Panc1 (cell line): ENCODE measurements around the gene NCKAP5L. TPM values are rescaled to one million over a fixed set of nuclear protein-coding genes. Genes with fewer than 3 reads are reported as not detected.

Experiments
- ATAC-seq: fragments of 200-7000 bp; cut with Tn5 transposase; 2 replicates; pipeline ENCODE4 v1.9.1; 2020; ENCODE audit warnings: mild to moderate bottlenecking, moderate library complexity
- BruUV-seq: library from RNA; stranded (reverse); fragments of 400-500 nt; replicated peaks from 2 replicates; lab custom pipeline; 2021; lab: Mats Ljungman, UMichigan
- CTCF ChIA-PET: fragments of 300-600 bp; sonication (Branson Sonifier 250); formaldehyde crosslinking; loops from one replicate; lab custom pipeline; 2022; ENCODE audit warnings: antibody characterized with exemption; lab: Charles Lee
- POLR2A ChIA-PET: fragments of 300-600 bp; sonication (Branson Sonifier 250); formaldehyde crosslinking; loops from one replicate; lab custom pipeline; 2022; ENCODE audit warnings: antibody characterized with exemption; lab: Charles Lee
- DNase-seq: peaks from one replicate; pipeline ENCODE4 v3.0.0-alpha.2; 2010; ENCODE audit warnings: low read depth, low spot score
- H3K27ac ChIP-seq: 2 replicates; pipeline ENCODE4 v1.5.1; 2011; ENCODE audit warnings: mild to moderate bottlenecking, low read length, inconsistent platforms
- H3K27me3 ChIP-seq: fragments of 200-500 bp; sonication (Bioruptor generic); 2 replicates; pipeline ENCODE4 v1.6.0; 2014; ENCODE audit warnings: low read length, inconsistent platforms; ENCODE audit not compliant: control insufficient read depth, insufficient read depth
- H3K36me3 ChIP-seq: fragments of 200-500 bp; sonication (Bioruptor generic); 2 replicates; pipeline ENCODE4 v1.5.1; 2014; ENCODE audit warnings: inconsistent platforms, mild to moderate bottlenecking, low read length, moderate library complexity; ENCODE audit not compliant: control insufficient read depth, insufficient read depth
- H3K4me1 ChIP-seq: 2 replicates; pipeline ENCODE4 v1.5.1; 2011; ENCODE audit warnings: inconsistent platforms, mild to moderate bottlenecking, low read length, moderate library complexity; ENCODE audit not compliant: control insufficient read depth, insufficient read depth
- H3K4me3 ChIP-seq, 2 experiments: 2 replicates each; pipeline ENCODE4 v1.5.1; 2011 to 2012; ENCODE audit warnings: low read depth in 2 of 2, low read length in 2 of 2, mild to moderate bottlenecking in 2 of 2, inconsistent platforms in 1 of 2, moderate library complexity in 1 of 2
- H3K9me3 ChIP-seq: fragments of 200-500 bp; sonication (Bioruptor generic); 2 replicates; pipeline ENCODE4 v1.5.1; 2014; ENCODE audit warnings: low read depth, mild to moderate bottlenecking, inconsistent platforms, low read length, moderate library complexity; ENCODE audit not compliant: control insufficient read depth, insufficient read depth
- POLR2AphosphoS5 ChIP-seq: IDR thresholded peaks from 2 replicates; pipeline ENCODE4 v1.6.1; 2012; ENCODE audit warnings: mild to moderate bottlenecking, low read depth, low read length, moderate library complexity
- SIN3A ChIP-seq: IDR thresholded peaks from 2 replicates; pipeline ENCODE4 v1.6.1; 2012; ENCODE audit warnings: low read depth, mild to moderate bottlenecking, low read length, moderate library complexity, borderline replicate concordance; ENCODE audit not compliant: insufficient read depth
- TCF7L2 ChIP-seq: IDR thresholded peaks from 2 replicates; pipeline ENCODE4 v1.6.1; 2011; ENCODE audit warnings: mild to moderate bottlenecking, low read depth, low read length, inconsistent platforms
- in situ Hi-C: cut with HindIII; loops from 2 replicates; pipeline ENCODE4 v1.10.0; 2016; ENCODE audit warnings: low sequenced_read_pairs, low pct_unique_long_range_greater_than_20kb
- intact Hi-C: fragments of 100-400 bp; cut with micrococcal nuclease; formaldehyde crosslinking; loops from one replicate; pipeline ENCODE4 v1.10.0; 2022; ENCODE audit not compliant: unreplicated experiment
- total RNA-seq: library from RNA; stranded (reverse); gene quantifications from one replicate; pipeline ENCODE4 v1.2.1, GENCODE V29; 2021; ENCODE audit not compliant: unreplicated experiment
- TF ChIP-seq, protein P1 (sequence below): fragments of 450-650 bp; IDR thresholded peaks from 2 replicates; pipeline ENCODE4 v1.5.1; 2017; ENCODE audit warnings: mild to moderate bottlenecking
- TF ChIP-seq, protein P2 (sequence below), 2 experiments: IDR thresholded peaks; 2 replicates each; pipeline ENCODE4 v1.6.1; 2011 to 2012; ENCODE audit warnings: low read depth in 2 of 2, control low read depth in 1 of 2, low read length in 1 of 2, mild to moderate bottlenecking in 1 of 2, moderate library complexity in 1 of 2; ENCODE audit not compliant: insufficient read depth in 1 of 2

Gene NCKAP5L
- total RNA-seq, 1 experiment from 2014 or later: 17.3 TPM

DNA sequence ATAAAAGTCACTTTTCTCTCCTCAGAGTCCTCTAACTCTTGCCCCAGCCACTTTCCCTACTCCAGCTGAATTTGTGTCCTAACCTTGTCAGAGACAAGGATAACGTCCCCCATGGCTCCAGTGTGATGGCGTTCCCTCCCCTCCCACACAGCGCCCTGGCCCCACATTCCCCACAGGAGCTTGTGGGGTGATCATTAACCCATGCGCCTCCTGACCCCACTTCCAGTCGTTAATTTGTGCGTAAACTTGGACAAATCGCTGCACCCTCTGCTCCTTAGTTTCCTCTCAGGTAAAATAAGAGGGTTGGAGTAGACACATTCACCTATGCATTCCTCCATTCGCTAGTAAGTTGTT lies 37.5 kb upstream of the NCKAP5L start:
- Histone ChIP-seq H3K4me1 (peaks cover 28% of the 10 kb centered on the region), H3K9me3 (no peaks in the 10 kb centered on the region), H3K4me3 (no peak overlapping the region), H3K27ac (no peak overlapping the region), H3K36me3 (no peaks in the 10 kb centered on the region), H3K27me3 (no peaks in the 10 kb centered on the region)
- intact Hi-C loops: loop anchor here (5.0 to 10.0 kb wide), 2 partner anchors 82 to 189 kb away; partner anchors contain the start of gene ASIC1
- POLR2A ChIA-PET: no interaction called here
- in situ Hi-C loops: no loop called here
- DNase-seq (no peak), ATAC-seq (no peak)
- TF ChIP-seq, protein P1, sequence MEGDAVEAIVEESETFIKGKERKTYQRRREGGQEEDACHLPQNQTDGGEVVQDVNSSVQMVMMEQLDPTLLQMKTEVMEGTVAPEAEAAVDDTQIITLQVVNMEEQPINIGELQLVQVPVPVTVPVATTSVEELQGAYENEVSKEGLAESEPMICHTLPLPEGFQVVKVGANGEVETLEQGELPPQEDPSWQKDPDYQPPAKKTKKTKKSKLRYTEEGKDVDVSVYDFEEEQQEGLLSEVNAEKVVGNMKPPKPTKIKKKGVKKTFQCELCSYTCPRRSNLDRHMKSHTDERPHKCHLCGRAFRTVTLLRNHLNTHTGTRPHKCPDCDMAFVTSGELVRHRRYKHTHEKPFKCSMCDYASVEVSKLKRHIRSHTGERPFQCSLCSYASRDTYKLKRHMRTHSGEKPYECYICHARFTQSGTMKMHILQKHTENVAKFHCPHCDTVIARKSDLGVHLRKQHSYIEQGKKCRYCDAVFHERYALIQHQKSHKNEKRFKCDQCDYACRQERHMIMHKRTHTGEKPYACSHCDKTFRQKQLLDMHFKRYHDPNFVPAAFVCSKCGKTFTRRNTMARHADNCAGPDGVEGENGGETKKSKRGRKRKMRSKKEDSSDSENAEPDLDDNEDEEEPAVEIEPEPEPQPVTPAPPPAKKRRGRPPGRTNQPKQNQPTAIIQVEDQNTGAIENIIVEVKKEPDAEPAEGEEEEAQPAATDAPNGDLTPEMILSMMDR: no peak
- TF ChIP-seq TCF7L2: no peak
- TF ChIP-seq, protein P2, sequence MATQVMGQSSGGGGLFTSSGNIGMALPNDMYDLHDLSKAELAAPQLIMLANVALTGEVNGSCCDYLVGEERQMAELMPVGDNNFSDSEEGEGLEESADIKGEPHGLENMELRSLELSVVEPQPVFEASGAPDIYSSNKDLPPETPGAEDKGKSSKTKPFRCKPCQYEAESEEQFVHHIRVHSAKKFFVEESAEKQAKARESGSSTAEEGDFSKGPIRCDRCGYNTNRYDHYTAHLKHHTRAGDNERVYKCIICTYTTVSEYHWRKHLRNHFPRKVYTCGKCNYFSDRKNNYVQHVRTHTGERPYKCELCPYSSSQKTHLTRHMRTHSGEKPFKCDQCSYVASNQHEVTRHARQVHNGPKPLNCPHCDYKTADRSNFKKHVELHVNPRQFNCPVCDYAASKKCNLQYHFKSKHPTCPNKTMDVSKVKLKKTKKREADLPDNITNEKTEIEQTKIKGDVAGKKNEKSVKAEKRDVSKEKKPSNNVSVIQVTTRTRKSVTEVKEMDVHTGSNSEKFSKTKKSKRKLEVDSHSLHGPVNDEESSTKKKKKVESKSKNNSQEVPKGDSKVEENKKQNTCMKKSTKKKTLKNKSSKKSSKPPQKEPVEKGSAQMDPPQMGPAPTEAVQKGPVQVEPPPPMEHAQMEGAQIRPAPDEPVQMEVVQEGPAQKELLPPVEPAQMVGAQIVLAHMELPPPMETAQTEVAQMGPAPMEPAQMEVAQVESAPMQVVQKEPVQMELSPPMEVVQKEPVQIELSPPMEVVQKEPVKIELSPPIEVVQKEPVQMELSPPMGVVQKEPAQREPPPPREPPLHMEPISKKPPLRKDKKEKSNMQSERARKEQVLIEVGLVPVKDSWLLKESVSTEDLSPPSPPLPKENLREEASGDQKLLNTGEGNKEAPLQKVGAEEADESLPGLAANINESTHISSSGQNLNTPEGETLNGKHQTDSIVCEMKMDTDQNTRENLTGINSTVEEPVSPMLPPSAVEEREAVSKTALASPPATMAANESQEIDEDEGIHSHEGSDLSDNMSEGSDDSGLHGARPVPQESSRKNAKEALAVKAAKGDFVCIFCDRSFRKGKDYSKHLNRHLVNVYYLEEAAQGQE (IDR thresholded peaks at IDR 0.05; ENCODE audit: insufficient read depth in 1 of 2, low read depth in 2 of 2, low read length in 1 of 2): no peak
- TF ChIP-seq POLR2AphosphoS5: no peak
- TF ChIP-seq SIN3A: no peak
- no TSS peak for BruUV-seq
- CTCF ChIA-PET: interaction anchor here (1.3 kb wide), 1 partner anchor 190 kb away, joined by 3 read pairs; no protein-coding TSS in a partner anchor

DNA sequence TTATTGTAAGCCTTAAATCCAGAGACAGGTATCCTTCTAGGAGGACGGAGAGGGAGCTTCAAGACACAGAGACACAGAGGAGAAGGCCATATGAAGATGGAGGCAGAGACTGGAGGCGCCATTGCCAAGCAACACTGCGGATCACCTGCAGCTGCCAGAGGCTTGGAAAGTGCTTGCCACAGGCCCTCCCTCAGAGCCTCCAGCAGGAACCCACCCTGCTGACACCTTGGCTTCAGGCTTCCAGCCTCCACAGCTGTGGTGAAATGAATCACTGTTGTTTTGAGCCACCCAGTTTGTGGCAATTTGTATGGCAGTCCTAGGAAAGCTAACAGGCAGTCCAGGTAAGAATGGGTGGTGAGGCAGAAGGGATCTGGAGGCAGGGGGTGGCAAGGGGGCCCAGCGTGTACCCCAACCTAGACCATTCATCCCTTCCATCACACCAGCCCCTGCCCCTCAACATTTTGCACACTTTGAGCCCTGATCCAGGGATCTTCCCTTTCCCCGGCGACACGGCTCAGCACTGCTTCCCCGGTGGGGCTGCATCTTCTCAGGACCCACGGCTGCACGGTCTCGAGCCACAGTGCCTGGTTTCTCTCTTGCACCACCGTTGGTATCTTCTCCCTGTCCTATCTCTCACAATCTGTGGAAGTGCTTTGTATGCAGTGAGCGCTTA lies 37.0 kb upstream of the NCKAP5L start:
- DNase-seq (no peak), ATAC-seq (no peak)
- no peaks in the 10 kb centered on the region for H3K36me3 ChIP-seq
- in situ Hi-C loops: no loop called here
- H3K9me3 ChIP-seq: no peaks in the 10 kb centered on the region
- no peaks in the 10 kb centered on the region for H3K27me3 ChIP-seq
- no TSS peak for BruUV-seq
- ChIA-PET POLR2A (interaction anchor here (0.5 to 0.6 kb wide), 2 partner anchors 588 to 1322 kb away, joined by 3 read pairs; no protein-coding TSS in a partner anchor), CTCF (interaction anchor here (0.7 to 1.3 kb wide), 2 partner anchors 191 to 206 kb away, joined by 3 to 4 read pairs; no protein-coding TSS in a partner anchor)
- no peak overlapping the region for H3K4me3 ChIP-seq
- H3K4me1 ChIP-seq: peaks cover 28% of the 10 kb centered on the region
- intact Hi-C loops: loop anchor here (5.0 to 10.0 kb wide), 2 partner anchors 82 to 190 kb away; partner anchors contain the start of gene ASIC1
- TF ChIP-seq, protein P2 (IDR thresholded peaks at IDR 0.05; ENCODE audit: insufficient read depth in 1 of 2, low read depth in 2 of 2, low read length in 1 of 2): no peak
- TF ChIP-seq SIN3A (no peak), TCF7L2 (no peak), POLR2AphosphoS5 (no peak)
- TF ChIP-seq, protein P1: no peak
- H3K27ac ChIP-seq: no peak overlapping the region
